Smooth muscle cell of the brain vasculature (primary cell): ENCODE measurements around the gene NBEA.
A peak's percentile ranks its signal among the peaks of the same experiment; 100 is the strongest.

ENCODE experiments used
- DNase-seq: peaks from one replicate; pipeline ENCODE4 v3.0.0-alpha.2; 2012; ENCODE audit warnings: low read depth, low spot score

Gene NBEA

GRCh38 chr13:35567406-35567980, 625.4 kb downstream of the NBEA start:
- no peak for DNase-seq

- no peak for DNase-seq
Observed at GRCh38 chr13:35573639-35574038, 631.6 kb downstream of the NBEA start.

- DNase-seq = no peak
Observed at GRCh38 chr13:35592457-35592856, 650.4 kb downstream of the NBEA start.

GRCh38 chr13:35593651-35594050, 651.6 kb downstream of the NBEA start:
- no peak for DNase-seq

GRCh38 chr13:35594096-35594495, 652.0 kb downstream of the NBEA start:
- DNase-seq = no peak

GRCh38 chr13:35595181-35595580, 653.1 kb downstream of the NBEA start:
- no peak for DNase-seq

GRCh38 chr13:35596321-35597030, 654.4 kb downstream of the NBEA start:
- no peak for DNase-seq

GRCh38 chr13:35597451-35597850, 655.4 kb downstream of the NBEA start:
- DNase-seq = no peak

GRCh38 chr13:35598233-35598632, 656.2 kb downstream of the NBEA start:
- no peak for DNase-seq

- no peak for DNase-seq
Observed at GRCh38 chr13:35598790-35599369, 656.8 kb downstream of the NBEA start.

- DNase-seq = no peak
Observed at GRCh38 chr13:35599384-35599783, 657.3 kb downstream of the NBEA start.

- no peak for DNase-seq
Observed at GRCh38 chr13:35600137-35600536, 658.1 kb downstream of the NBEA start.

- DNase-seq = no peak
Observed at GRCh38 chr13:35603593-35604285, 661.7 kb downstream of the NBEA start.

GRCh38 chr13:35614666-35615065, 672.6 kb downstream of the NBEA start:
- no peak for DNase-seq

- DNase-seq = no peak
Observed at GRCh38 chr13:35617420-35617819, 675.4 kb downstream of the NBEA start.

- DNase-seq = no peak
Observed at GRCh38 chr13:35618565-35619083, 676.6 kb downstream of the NBEA start.

GRCh38 chr13:35621989-35622388, 679.9 kb downstream of the NBEA start:
- DNase-seq = no peak

GRCh38 chr13:35629026-35629425, 687.0 kb downstream of the NBEA start:
- DNase-seq = no peak

GRCh38 chr13:35630551-35631275, 688.6 kb downstream of the NBEA start:
- DNase-seq = peak; percentile 20

- no peak for DNase-seq
Observed at GRCh38 chr13:35631666-35632065, 689.6 kb downstream of the NBEA start.

- no peak for DNase-seq
Observed at GRCh38 chr13:35643625-35644024, 701.6 kb downstream of the NBEA start.
